ENCODE data around the gene MAPK8.

GRCh38 chr10:48384699-48384982, 78.2 kb downstream of the MAPK8 start:
- TF ChIP-seq CTCF (conservative IDR thresholded peaks at IDR 0.05; ENCODE audit: low read length) (no peak), EZH2phosphoT487 (IDR thresholded peaks at IDR 0.05; ENCODE audit: borderline replicate concordance, low read depth, low read length) (no peak)

Measured in OCI-LY7 (cell line).